WTC11 (cell line): ENCODE data around the gene ZDHHC11. TPM values are rescaled to one million over a fixed set of nuclear protein-coding genes. Genes with fewer than 3 reads are reported as not detected.
"Not testable (repeated sequence)": the region's sequence is repeated elsewhere in the genome, so short reads cannot be mapped to it uniquely, and the experiment has no call there.

Experiments used
- ATAC-seq: fragments of 200-7000 bp; cut with Tn5 transposase; 2 replicates; pipeline ENCODE4 v1.10.0; 2021; ENCODE audit warnings: mild to moderate bottlenecking, moderate library complexity
- CTCF ChIA-PET: fragments of 300-600 bp; sonication (Branson Sonifier 250); formaldehyde crosslinking; loops from one replicate; lab custom pipeline; 2021; ENCODE audit warnings: antibody characterized with exemption; lab: Charles Lee
- POLR2A ChIA-PET: fragments of 350-600 bp; sonication (Branson Sonifier 250); formaldehyde crosslinking; loops from one replicate; lab custom pipeline; 2021; ENCODE audit warnings: antibody characterized with exemption; lab: Charles Lee
- DNase-seq: peaks from one replicate; pipeline ENCODE4 v3.0.0; 2021; ENCODE audit warnings: low spot score
- H3K27ac Mint-ChIP-seq: 2 replicates; pipeline ENCODE4 v1.8.0; 2021; ENCODE audit warnings: mixed read lengths
- H3K27me3 Mint-ChIP-seq: 2 replicates; pipeline ENCODE4 v1.8.0; 2021; ENCODE audit warnings: low read depth, mild to moderate bottlenecking, moderate library complexity, mixed read lengths
- H3K36me3 Mint-ChIP-seq: 2 replicates; pipeline ENCODE4 v1.8.0; 2021; ENCODE audit warnings: mixed read lengths
- H3K4me1 Mint-ChIP-seq: 2 replicates; pipeline ENCODE4 v1.8.0; 2022; ENCODE audit warnings: mixed read lengths
- H3K4me3 Mint-ChIP-seq: 2 replicates; pipeline ENCODE4 v1.8.0; 2021; ENCODE audit warnings: mild to moderate bottlenecking, moderate library complexity, mixed read lengths
- H3K9me3 Mint-ChIP-seq: 2 replicates; pipeline ENCODE4 v1.8.0; 2021; ENCODE audit warnings: mixed read lengths
- ZBTB43 ChIP-seq: sonication (generic); formaldehyde crosslinking; IDR thresholded peaks from 2 replicates; pipeline ENCODE4 v1.8.1; 2023; ENCODE audit warnings: mild to moderate bottlenecking, missing genetic modification reagents
- total RNA-seq: library from RNA; stranded (reverse); gene quantifications from 3 replicates; pipeline ENCODE4 v1.2.3, GENCODE V29; 2021

ZDHHC11 gene
- total RNA-seq, 1 experiment from 2014 or later, result 21.4 TPM

DNA sequence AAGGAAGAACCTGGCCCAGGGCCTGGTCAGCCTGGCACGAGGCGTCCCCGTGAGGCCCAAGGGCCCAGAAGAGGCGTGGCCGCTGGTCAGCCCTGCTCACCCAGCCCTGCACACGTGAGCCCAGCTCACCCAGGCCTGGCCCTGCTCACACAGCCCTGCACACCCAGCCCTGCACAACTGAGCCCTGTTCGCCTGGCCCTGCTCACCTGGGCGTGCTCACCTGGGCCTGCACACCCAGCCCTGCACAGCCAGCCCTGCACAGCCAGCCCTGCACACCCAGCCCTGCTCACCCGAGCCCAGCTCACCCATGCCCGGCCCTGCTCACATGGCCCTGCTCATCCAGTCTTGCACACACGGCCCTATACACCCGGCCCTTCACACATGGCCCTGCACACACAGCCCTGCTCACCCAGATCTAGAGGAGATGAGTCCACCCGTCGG, 2.1 kb downstream of the ZDHHC11 start (continued):
- no peak for TF ChIP-seq ZBTB43 (CRISPR knock-in tag)

- ATAC-seq, H3K36me3 Mint-ChIP-seq, H3K27ac Mint-ChIP-seq, CTCF ChIA-PET, H3K9me3 Mint-ChIP-seq, POLR2A ChIA-PET, H3K4me1 Mint-ChIP-seq, H3K27me3 Mint-ChIP-seq, H3K4me3 Mint-ChIP-seq: not testable (repeated sequence)
- DNase-seq, result peak; percentile 8
Measured at GRCh38 chr5:847736-848135, 3.0 kb downstream of the ZDHHC11 start.

DNA sequence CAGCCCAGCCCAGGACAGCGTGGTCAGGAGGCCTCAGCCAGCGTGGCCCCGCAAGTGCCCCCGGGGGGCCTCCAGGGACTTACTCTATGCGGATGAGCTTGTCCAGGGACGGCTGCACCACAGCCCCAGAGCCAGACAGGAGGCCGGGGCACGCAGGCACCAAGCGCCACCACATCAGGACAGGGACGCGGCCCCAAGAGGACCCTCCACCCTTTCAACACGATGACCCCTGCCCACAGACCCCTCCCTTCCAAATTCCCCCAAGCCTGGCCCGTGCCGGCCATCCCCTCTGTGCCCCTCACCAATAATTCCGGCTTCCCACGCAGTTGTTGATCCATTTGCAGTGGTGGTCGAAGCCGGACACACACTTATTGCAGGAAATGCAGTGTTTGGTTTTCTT, 3.6 kb downstream of the ZDHHC11 start:
- H3K9me3 Mint-ChIP-seq, H3K36me3 Mint-ChIP-seq, POLR2A ChIA-PET: not testable (repeated sequence)

GRCh38 chr5:846602-847091, 4.1 kb downstream of the ZDHHC11 start:
- POLR2A ChIA-PET, H3K9me3 Mint-ChIP-seq, ATAC-seq, H3K4me3 Mint-ChIP-seq, H3K36me3 Mint-ChIP-seq, CTCF ChIA-PET, H3K27me3 Mint-ChIP-seq, H3K4me1 Mint-ChIP-seq: not testable (repeated sequence)
- peak overlapping the region; percentile 48 for H3K27ac Mint-ChIP-seq
- DNase-seq, result peak; percentile 4

More for the DNA sequence above, 3.6 kb downstream of the ZDHHC11 start:
- DNase-seq, result peak; percentile 3
- H3K27me3 Mint-ChIP-seq, CTCF ChIA-PET, H3K4me1 Mint-ChIP-seq, H3K27ac Mint-ChIP-seq, ATAC-seq, H3K4me3 Mint-ChIP-seq: not testable (repeated sequence)

DNA sequence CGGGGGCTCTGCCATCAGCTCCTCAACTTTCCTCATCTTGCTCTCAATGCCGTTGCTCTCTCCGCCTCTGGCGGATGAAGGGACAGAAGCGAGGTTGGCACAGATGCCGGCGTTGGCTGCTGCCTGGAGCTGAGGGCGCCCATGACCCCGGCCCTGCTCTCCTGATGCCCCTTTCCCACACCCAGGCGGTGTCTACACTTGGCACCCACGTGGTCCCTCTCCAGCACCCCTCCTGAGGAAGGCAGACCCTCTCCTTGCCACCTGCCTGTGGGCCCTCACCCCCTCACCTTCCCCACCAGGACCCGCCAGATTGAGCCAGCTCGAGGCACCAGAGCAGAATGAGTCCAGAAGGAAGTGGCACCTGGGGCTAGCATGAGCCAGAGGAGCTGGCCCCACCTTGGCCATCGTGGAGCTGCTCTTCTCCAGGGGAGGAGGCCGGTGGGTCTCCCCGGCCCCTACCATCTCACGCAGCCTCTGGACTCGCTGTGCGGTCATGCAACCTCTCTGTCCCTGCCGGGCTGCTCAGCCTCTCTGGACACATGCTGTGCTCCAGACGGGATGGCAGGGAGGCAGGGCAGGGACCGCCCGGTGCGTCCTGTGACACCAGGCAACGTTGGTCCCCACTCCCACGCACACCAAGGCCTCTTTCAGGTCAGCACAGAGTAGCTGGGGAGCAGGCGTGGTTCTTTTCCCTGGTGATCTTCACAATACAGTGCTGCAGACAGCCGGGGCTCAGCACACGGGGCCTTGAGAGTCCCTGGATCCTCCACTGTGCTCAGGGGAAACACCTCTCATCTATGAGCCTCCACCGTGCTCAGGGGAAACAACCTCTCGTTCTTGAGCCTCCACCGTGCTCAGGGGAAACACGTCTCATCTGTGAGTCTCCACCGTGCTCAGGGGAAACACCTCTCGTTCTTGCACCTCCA, 4.8 kb downstream of the ZDHHC11 start:
- H3K4me3 Mint-ChIP-seq, POLR2A ChIA-PET, ATAC-seq, H3K27ac Mint-ChIP-seq, H3K9me3 Mint-ChIP-seq, CTCF ChIA-PET, H3K36me3 Mint-ChIP-seq, H3K4me1 Mint-ChIP-seq, H3K27me3 Mint-ChIP-seq: not testable (repeated sequence)
- DNase-seq, result peak; percentile 4

DNA sequence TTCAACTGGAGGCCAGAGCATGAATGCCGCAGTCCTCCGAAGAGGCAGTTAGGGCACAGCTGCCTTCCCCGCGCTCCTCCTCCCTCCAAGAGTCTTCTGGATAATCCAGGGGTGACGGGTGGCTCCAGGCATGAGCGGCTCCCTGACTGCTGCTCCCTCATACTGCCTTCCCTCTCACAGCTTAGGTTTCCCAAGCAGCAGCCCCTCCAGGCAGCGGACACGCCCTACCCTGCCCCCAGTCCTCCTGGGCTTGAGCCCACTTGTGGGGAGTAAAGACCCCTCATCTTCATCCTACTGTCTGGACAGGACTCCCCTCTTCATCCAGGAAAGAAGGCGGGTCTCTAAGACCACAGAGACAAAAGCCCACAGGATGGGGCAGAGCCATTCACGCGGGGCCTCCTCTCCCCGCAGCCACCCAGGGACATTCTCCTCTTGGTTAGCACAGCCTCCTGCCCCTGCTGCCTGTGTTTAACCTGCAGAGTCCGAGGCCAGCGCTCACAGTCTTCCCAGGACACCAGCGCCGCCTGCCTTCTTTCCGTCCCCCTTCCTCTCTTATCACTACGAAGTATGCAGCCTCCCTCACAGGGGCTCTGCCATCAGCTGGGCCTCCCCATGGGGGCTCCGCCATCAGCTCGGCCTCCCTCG, 5.6 kb downstream of the ZDHHC11 start:
- H3K27ac Mint-ChIP-seq, result peak overlapping the region; percentile 80
- H3K36me3 Mint-ChIP-seq, ATAC-seq, H3K9me3 Mint-ChIP-seq, POLR2A ChIA-PET, H3K4me3 Mint-ChIP-seq, CTCF ChIA-PET, H3K27me3 Mint-ChIP-seq, H3K4me1 Mint-ChIP-seq: not testable (repeated sequence)
- peak; percentile 5 for DNase-seq

DNA sequence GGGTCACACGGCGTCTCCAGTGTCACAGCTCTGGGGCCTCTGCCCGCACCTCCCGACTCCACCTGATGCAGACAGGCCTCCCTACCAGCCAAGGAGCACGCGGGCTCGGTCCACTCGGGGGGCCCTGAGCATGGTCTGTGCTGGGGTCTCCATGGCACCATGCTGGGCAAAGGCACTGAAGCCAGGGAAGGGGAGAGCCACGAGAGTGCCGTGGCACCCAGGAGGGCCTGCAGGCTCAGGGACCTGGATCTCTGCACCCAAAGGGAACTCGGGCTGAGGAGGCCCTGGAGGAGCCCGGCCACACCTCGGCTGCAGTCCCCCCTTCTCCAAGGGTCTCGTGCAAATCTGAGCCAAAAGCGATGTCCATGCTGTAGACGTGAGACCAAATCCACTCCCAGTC, 6.4 kb downstream of the ZDHHC11 start:
- CTCF ChIA-PET, H3K9me3 Mint-ChIP-seq, H3K36me3 Mint-ChIP-seq, H3K4me1 Mint-ChIP-seq, H3K27me3 Mint-ChIP-seq, POLR2A ChIA-PET, H3K27ac Mint-ChIP-seq, ATAC-seq, H3K4me3 Mint-ChIP-seq: not testable (repeated sequence)
- DNase-seq, result peak; percentile 10

- H3K4me3 Mint-ChIP-seq, H3K9me3 Mint-ChIP-seq, H3K36me3 Mint-ChIP-seq, H3K27ac Mint-ChIP-seq, CTCF ChIA-PET, H3K27me3 Mint-ChIP-seq, POLR2A ChIA-PET, ATAC-seq, H3K4me1 Mint-ChIP-seq: not testable (repeated sequence)
- peak; percentile 11 for DNase-seq
Measured at GRCh38 chr5:843926-844325, 6.9 kb downstream of the ZDHHC11 start.

DNA sequence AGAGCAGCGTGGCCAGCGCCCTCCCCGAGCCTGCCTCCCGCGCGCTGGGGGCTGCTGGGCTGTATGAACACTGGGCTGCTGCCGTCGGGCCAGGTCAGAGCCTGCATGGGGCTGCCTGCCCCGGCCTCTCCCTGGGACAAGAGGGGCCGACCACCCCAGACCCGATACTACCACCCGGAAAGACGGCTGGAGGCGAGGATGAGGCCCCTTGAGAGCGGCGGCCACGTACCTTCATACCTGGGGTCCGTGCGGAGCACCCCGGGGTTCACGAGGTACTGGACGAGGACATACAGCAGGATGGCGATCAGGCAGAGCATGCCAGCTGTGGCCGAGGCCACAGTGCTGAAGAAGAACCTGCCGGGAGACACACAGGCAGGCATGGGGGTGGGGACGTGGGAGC, 7.4 kb downstream of the ZDHHC11 start:
- H3K4me3 Mint-ChIP-seq, CTCF ChIA-PET, POLR2A ChIA-PET, H3K4me1 Mint-ChIP-seq, H3K9me3 Mint-ChIP-seq, ATAC-seq, H3K27ac Mint-ChIP-seq, H3K27me3 Mint-ChIP-seq, H3K36me3 Mint-ChIP-seq: not testable (repeated sequence)
- peak; percentile 5 for DNase-seq

- H3K4me3 Mint-ChIP-seq, POLR2A ChIA-PET, H3K4me1 Mint-ChIP-seq, H3K27me3 Mint-ChIP-seq, H3K27ac Mint-ChIP-seq, ATAC-seq, H3K36me3 Mint-ChIP-seq, H3K9me3 Mint-ChIP-seq, CTCF ChIA-PET: not testable (repeated sequence)
- peak; percentile 10 for DNase-seq
Measured at GRCh38 chr5:842402-843221, 8.2 kb downstream of the ZDHHC11 start.

GRCh38 chr5:841531-842401, 9.0 kb downstream of the ZDHHC11 start:
- peak; percentile 5 for DNase-seq
- H3K36me3 Mint-ChIP-seq, H3K4me3 Mint-ChIP-seq, H3K27ac Mint-ChIP-seq, CTCF ChIA-PET, POLR2A ChIA-PET, H3K9me3 Mint-ChIP-seq, ATAC-seq, H3K4me1 Mint-ChIP-seq, H3K27me3 Mint-ChIP-seq: not testable (repeated sequence)
